C4-2B (cell line): ENCODE measurements around the gene KDM2A.

Experiments
- ZFX ChIP-seq: fragments of 450-650 bp; IDR thresholded peaks from 2 replicates; pipeline ENCODE4 v1.6.1; 2017
- TF ChIP-seq, protein P1 (sequence below): fragments of 450-650 bp; conservative IDR thresholded peaks from 2 replicates; pipeline ENCODE4 v1.5.1; 2017; ENCODE audit warnings: mild to moderate bottlenecking

DNA sequence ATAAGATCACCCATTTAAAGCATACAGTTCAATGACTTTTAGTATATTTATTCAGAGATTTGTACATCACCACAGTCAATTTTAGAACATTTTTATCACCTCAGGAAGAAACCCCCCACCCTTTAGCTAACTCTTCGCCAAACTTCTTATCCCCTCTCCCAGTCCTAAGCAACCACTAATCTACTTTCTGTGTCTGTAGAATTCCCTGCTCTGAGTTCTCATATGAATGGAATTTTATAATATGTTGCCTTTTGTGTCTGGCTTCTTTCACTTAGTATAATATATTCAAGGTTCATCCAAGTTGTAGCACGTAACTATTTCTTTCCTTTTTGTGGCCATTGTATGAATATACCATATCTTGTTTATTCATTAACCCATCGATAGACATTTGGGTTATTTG lies 173.6 kb downstream of the KDM2A start:
- TF ChIP-seq, protein P1, sequence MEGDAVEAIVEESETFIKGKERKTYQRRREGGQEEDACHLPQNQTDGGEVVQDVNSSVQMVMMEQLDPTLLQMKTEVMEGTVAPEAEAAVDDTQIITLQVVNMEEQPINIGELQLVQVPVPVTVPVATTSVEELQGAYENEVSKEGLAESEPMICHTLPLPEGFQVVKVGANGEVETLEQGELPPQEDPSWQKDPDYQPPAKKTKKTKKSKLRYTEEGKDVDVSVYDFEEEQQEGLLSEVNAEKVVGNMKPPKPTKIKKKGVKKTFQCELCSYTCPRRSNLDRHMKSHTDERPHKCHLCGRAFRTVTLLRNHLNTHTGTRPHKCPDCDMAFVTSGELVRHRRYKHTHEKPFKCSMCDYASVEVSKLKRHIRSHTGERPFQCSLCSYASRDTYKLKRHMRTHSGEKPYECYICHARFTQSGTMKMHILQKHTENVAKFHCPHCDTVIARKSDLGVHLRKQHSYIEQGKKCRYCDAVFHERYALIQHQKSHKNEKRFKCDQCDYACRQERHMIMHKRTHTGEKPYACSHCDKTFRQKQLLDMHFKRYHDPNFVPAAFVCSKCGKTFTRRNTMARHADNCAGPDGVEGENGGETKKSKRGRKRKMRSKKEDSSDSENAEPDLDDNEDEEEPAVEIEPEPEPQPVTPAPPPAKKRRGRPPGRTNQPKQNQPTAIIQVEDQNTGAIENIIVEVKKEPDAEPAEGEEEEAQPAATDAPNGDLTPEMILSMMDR = no peak
- no peak for TF ChIP-seq ZFX
